A204.1 (cell line): ENCODE results near the gene SOHLH1.

Source experiments
- FAIRE-seq: peaks from 2 replicates; lab custom pipeline; 2012; peaks lifted over from hg19 to GRCh38; lab: Jason Lieb, UNC

SOHLH1 gene, protein sequence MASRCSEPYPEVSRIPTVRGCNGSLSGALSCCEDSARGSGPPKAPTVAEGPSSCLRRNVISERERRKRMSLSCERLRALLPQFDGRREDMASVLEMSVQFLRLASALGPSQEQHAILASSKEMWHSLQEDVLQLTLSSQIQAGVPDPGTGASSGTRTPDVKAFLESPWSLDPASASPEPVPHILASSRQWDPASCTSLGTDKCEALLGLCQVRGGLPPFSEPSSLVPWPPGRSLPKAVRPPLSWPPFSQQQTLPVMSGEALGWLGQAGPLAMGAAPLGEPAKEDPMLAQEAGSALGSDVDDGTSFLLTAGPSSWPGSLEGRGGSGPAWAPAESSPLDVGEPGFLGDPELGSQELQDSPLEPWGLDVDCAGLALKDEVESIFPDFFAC

DNA sequence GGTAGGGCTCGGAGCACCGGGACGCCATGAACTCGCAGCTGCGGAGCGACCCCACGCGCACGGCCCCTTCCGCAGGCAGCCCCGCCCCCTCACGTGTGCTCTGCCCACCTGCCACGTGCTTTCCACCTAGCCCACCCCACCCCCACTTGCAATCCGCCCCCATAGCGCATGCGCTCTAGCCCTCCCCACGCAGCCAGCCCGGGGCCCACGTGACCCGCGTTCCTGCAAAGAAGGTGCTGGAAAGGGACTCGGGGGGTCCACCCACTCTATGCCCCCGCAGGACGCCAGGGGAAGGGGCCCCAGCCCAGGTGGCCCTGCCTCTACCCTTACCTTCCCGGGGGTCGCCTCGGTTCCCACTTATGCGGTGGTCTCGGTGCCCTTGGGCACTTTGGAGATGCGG, at the start of gene SOHLH1:
Gene SOHLH1, minus strand, starts transcription at position 42 of the 400 bp plus-strand sequence. Its CDS starts 14 bp downstream, at position 28.
- FAIRE-seq = no peak

DNA sequence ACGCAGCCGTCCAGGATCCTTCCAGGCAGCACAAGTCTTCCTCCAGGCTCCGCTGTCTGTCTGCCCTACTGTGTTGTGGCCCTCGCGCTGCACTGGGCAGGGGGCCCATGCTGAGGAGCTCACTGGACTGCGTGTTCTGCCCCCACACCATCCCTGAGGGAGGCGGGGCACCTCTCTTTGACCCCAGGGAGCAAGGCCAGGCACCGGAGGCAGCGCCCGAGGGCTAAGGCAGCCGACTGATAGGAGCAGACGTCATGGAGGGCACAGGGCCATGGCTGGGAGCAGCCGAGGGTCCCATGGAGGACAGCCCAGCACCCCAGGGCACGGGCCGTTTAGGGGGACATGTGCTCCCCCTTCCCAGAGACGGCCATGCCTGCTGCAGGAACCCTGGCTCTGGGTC, 49.4 kb upstream of the SOHLH1 start:
- no peak for FAIRE-seq

DNA sequence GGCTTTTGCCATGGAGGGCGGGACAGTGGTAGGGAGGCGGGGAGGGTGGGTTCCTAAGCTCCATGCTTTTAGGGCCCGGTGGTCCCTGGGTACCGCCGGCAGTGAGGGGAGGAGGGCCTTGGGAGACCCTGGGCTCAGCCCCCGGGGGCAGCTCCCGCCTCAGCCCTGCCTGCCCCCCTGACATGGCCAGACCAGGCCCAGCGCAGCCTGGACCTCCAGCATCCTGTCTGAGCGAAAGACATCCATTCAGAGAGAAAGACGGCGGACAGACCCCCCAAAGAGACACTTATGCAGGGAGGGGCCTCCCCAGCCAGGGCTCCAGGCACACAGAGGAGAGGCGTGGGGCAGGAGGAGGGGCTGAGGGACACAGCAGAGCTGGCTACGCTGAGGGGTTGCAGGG, 48.0 kb upstream of the SOHLH1 start:
- FAIRE-seq = no peak

DNA sequence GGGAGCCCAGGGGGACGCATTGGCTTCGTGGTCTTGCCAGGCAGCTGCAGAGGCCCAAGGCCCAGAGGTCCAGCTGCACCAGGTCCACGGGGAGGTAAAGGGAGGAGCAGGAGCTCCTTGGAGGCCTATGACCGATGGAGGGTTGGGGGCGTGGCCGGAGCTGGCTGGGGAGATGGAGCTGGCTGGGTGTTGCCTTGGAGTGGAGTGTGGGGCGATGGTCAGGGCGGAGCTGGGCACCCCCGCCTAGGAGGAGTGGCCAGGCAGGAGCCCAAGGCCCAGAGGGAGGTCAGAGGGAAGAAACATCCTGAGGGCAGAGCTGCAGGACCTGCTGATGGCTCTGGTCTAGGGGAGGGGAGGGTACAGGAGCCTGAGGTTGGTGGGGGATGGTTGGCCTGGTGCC, 47.3 kb upstream of the SOHLH1 start:
- no peak for FAIRE-seq

DNA sequence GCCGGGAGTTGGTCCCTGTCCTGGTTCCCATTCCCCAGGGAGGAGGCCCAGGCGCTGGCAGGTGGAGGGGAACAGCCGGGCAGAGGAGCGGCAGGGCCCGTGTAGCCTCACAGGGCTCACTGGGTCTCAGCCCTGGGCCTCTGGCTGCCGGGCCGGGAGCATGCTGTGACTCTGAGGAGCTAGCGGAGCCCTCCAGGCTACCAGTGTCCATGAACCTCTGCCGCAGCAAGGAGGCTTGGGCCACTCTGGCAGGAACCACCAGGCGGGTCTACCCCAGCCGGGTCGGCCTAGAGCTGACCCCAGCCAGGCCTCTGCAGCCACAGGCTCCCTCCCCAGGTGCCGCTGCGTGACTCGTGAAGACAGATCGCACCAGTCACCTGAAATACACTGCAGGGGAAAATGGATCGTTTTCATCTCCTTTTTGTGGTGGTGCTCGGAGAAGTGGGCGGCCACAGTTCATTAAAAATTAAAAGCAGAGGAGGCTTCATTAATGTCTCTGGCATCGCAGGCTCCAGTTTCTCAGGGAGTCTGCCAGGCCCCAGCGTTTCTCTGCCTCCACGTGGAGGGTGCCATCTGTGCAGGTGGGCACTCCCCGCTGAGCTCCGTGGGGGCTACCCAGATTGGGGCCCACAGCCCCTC, 46.5 kb upstream of the SOHLH1 start:
- FAIRE-seq = no peak

DNA sequence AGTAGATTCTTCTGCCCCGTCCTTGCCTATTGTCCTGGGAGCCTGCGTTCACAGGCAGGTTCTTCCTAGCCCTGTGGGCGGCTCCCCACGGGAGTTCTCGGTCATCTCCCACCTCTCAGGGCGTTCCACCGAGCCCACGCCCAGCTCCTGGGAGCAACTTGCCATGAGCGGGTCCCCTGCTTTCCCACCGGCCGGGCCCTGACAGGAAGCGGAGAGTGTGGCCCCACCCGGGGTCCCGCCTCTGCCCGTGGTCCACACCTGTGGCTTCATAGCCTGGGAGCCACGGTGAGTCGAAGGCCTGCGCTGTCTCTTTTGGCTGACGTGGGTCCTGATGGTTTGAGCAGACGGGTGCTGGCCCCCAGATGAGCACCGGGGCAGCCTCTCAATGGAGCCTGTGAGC, 45.9 kb upstream of the SOHLH1 start:
- no peak for FAIRE-seq

DNA sequence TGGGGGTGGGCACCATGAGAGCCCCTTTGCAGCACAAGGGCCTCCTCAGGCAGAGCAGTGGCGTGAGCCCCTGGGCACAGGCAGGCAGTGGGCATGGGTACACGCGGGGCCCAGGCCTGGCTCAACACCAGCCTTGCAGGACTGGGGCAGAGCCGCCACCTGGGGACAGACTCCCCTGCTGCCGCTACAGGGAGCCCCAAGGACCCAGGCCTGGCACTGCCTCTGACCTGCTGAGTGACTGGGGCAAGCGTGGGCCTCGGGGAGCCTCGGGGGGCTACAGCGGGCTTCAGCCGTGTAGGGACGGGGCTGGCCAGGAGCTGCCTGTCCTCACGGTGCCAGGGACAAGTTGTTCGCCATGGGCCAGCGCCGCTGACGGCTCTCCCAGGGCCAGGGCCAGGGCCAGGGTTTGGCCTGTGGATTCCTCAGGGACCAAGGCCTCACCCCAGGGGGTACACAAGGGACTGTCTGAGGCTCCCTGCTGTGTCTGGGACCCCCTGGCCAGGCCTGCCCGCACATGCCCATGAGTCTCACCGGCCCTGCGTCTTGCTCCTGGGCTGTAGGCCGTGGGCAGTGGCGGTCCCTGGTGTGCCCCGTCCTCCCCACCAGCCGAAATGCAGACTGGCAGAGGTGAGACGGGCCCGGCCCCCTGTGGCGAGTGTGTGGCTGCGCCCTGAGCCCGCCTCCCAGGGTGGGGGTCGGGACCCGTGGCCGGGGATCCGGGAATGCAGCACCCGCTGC, 45.2 kb upstream of the SOHLH1 start:
- no peak for FAIRE-seq

DNA sequence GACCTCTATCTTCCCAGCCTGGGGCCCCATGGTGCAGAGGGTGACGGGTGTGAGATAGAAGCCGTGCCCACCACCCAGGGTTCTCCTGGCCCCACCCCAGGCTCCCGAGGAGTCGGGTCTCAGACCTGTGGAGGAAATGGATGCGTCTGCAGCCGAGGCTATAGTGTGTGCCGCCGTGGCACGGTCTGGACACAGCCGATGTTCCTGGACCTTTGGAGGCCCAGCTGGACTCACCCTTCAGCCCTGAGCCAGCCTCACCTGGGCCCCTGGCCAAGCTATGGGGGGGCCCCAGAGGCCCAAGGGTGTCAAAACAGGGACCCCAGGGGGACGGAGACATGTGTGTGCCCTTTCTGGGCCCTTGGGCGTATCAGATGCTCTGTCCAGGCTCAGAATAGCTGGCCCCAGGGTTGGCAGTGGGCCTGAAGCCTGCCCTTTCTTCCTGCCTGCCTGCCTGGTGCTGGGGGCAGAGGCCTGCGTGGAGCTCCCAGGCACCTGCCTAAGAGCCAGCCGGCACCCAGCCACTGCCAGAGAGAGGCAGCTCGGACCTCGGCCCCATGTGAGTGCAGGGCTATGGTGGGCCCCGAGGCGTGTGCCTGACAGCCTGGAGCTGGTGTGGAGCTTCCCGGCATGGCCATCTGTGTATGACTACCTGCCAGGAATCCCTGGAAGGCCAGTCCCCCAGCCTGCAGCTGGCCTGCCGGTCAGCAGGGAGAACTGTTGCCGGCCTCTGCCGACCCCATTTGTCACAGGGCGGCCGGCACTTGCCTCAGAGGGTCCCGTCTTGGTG, 44.5 kb upstream of the SOHLH1 start:
- no peak for FAIRE-seq

DNA sequence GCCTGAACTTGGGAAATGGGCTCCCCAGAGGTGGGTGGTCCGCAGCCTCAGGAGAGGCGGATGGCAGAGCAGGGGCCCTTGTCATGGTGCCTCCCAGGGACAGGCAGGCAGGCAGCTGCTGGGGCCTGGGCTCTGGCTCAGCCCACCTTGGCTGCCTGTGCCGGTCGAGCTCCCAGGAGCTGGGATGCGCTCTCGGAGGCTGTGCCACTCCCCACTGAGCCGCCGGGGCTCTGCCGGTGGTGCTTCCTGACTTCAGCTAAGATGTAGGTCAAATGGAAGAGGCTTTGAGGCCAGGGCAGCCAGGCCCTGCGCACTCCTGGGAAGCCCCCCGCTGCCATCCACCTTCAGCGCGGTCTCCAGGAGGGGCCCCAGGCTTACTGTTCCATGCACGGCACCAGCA, 43.7 kb upstream of the SOHLH1 start:
- no peak for FAIRE-seq

DNA sequence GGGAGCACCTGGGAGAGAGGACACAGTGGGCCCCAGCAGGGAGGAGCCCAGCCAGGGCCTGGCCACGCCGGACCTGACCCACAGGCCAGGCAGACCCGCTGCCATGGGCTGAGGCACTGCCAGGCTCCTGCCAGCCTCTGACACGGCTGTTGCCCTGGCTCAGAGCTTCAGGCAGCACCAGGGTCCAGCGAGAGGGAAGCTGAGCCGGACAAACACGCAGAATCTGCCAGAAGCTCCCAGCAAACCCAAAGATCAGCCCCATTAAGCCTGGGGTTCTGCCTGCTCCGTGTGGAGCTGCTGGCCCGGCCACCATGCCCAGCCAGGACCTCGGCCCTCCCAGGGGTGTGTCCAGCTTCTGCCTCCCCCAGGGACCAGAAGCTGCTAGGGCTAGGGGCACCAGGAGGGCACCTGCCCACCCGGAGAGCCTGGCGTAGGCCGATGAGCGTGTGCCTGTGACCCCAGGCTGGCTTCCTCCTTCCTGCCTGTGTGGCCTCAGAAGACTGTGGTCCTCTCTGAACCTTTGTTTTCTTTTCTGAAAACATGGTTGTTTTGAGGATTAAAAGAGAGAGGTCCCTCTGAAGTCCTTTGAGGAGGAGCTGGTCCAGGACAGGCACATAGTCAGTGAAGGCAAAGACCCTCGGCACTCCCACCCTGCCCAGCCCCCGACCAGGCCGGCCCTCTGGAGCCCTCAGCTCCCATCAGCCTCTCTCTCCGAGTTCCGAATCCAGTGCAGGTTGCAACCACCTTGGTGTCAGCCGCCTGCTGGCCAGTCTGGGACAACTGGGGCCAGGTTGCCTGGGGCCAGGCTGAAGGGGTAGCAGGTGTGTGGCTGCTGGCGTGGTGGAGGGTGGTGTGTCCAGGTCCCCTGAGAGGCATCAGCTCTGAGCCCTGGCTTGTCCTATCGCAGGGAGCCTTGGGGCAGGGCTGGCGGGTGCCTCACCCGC, 42.3 kb upstream of the SOHLH1 start:
- FAIRE-seq = no peak

DNA sequence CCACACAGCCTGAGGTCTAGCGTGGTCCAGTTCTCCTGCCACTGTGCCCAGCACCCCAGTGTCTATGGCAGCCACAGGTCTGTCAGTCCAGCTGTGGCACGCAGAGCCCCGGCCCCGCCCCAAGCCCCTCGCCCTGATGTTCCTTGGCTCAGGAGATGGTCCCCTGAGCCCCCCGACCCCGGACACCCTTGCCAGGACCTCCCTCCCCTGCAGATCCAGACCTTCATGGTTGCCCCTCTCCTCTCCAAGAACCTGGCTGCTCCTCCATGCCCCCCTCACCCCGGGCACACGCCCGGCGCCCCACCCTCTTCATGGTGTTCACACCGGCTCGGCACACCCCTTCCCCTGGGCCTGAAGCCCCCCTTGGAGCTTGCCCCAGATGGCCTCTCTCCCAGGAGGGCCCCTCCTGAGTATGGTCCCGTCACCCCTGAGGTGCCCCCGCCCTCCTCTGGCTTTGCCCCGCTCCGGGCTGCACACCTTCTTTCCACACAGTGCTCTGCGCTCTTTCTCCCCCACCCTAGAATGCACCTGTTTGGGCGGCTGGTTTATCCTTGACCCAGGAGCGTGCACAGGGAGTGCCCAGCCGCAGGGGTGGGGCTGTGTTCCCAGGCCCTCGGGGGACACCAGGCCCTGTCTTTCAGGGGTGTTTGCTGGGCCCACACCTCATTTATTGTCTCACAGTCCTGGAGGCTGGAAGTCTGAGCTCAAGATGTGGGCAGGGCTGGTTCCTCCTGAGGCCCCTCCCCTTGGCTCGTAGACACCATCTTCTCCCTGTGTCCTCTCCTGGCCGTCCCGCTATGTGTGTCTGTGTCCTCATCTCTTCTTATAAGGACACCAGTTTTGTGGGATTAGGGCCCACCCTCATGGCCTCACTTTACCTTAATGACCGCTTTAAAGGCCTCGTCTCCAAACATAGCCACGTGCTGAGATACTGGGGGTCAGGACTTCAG, 40.3 kb upstream of the SOHLH1 start:
- FAIRE-seq = no peak

DNA sequence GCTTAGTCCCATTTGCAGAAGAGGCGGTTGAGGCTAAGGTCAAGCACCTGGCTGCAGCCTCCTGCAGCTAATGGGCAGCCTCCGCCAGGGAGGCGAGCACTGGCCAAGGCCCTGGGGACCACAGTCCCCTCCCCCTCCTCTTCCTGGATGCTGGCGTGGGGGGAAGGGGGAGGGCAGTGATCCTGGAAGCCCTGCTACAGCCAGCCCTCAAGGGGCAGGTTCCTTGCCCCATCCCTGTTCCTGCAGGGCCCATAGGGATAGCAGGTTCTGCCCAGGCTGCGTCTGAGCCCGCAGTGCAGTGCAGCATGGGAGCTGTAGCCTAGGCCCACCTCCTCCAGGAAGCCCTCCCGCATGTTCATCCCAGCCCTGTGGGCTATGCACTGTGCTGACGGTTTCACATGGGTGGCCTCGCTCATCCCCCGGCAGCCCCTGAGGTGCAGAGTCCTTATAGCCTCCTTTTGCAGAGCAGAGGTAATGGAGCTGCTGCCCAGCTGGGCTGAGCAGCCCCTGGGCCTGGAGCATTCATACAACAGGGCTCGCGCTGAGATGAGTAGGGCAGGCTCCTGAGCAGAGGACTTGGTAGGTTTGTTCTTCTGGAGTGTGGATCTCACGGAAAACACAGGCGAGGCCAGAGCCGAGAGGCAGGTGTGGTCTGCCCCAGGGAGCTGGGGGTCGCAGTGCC, 38.7 kb upstream of the SOHLH1 start:
- no peak for FAIRE-seq

DNA sequence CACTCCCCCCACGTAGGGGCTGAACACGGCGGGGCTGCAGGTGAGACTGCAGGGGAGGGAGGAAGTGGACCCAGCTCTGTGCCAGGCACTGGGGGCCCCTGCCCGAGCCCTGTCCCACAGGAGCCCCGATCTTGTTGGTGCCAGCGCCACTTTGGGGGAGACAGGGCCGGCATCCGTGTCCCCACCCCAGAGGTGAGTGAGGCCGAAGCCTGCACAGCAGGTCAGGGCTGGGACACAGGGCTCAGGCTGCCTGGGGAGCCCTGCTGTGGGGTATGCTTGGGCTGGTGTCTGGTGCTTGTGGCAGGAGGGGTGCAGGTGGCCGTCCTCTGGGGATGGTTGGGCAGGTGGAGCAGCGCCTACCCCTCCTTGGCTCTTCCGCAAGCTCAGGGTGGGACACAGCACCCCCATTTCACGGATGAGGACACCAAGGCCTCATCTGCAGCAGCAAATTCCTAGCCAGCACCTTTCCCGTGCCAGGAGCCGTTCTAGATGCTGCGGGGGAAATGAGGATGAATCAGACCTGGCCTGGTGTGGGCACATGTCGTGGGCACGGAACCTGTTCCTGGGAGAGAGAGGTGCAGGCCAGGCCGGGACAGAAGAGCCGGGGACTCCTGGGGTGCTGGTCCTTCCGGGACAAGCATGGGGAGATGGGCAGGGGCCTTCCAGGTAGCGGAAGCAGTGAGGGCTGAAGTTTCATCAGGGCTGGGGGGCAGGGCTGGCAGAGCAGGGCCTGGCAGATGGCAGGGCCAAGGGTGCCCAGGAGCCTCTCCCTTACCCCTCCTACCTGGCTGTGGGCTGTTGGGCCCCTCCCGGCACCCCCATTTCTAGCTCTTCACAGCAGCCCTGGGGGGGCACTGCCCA, 37.9 kb upstream of the SOHLH1 start:
- no peak for FAIRE-seq

DNA sequence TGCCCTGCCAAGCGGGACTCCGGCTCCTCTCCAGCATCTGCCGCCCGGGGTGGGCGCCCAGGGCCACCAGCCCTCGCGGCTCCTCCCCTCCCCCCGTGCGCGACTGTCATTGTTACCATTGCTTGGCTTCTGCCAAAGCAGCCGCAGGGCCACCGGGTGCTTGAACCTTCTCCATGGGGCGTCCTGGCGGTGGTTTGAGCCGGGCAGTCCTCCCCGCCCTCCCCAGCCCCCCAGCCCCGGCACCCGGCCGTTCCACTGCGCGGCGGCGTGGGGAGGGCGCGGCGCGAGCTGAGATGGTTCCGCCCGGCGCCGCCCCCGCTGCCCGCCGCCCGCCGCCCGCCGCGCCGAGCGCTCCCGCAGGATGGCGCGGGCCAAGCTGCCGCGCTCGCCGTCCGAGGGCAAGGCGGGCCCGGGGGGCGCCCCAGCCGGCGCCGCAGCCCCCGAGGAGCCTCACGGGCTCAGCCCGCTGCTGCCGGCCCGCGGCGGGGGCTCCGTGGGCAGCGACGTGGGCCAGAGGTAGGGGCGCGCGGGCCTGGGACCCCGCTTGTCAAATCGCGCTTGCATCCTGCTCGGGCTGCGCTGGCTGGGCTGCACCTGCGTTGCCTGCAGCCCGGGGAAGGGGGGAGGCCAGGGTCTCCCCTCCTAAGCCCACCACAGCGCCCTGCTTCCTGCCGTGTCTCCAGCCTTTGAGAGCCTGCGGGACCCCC, 37.1 kb upstream of the SOHLH1 start:
- FAIRE-seq = no peak

DNA sequence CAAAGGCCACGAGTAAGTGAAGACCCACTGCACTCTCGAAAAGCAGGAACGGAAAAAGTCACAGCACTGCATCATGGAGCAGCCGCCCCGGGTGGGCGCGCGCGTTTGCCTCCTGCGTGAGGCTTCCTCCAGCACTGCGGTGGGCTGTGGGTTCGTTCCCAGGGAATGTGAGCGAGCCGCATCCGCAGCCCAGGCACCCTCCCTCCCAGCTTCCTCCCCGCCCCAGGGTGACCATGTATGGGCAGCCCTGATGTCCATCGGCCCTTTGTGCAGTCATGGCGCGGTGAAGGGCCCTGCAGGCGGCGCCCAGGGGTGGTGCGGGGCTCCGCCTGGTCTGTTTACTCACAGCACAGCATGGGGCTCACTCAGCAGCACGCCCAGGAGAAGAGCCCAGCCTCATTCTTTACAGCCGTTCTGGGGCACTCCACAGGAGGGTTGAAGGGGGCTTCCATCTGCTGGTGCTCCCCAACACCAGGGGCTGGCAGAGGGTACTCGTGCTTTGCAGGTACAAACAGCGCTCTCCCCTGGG, 35.4 kb upstream of the SOHLH1 start:
- FAIRE-seq = no peak

DNA sequence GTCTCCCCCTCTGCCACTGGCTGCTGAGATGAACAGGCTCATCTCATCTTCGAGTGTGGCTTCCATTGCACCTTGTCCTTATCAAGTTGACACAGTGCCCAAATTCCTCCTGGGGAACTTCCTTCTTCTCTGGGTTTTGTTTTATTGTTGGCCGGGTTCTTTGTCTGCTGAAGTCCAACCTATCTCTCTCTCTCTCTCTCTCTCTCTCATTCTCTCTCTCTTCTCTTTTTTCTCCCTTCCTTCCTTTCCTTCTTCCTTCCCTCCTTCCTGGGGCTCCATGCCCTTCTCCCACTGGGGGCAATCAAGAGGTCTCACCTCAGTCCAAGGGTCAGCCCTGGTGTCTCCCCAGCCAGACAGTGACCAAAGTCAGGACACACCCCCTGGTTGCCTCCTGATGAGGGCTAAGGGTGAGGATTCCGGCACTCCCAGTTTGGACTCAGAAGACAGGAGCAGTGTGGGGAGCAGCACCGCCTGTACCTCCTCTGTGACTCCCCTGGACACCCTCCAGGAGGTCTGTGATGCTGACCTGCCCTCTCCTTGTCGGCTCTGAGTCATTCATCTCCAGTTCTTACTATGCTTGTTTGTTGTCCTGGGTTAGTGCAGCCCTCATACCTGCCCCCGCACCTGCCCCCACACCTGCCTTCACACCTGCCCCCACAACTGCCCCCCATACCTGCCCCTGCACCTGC, 33.4 kb upstream of the SOHLH1 start:
- no peak for FAIRE-seq

DNA sequence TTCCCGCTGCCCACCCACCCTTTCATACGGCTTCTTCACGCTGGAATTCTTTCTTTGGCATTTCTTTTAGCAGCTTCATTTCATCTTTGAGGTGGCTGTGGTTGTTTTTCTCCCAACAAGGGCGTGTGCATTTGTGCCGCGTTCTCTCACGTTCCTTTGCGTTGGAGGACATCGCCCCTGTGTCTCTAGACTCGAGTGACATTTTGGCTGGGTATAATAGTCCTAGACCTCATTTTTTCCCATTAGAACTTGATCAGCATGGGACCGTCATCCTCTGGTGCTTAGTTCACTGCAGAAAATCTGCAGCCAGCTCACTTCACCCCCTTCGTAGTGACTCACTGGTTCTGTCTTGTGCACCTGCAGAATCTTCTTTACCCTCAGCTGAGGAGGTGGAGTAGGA, 32.2 kb upstream of the SOHLH1 start:
- FAIRE-seq = no peak
